ENCODE data around the gene TOP3A.
A peak's percentile ranks its signal among the peaks of the same experiment; 100 is the strongest.

TOP3A gene

GRCh38 chr17:18231164-18231563 is 83.6 kb downstream of the TOP3A start:
- peak; percentile 89 for DNase-seq (ENCODE audit: low spot score)

GRCh38 chr17:18230288-18231141 is 84.3 kb downstream of the TOP3A start:
- DNase-seq (ENCODE audit: low spot score) = no peak

GRCh38 chr17:18229771-18230170 is 85.0 kb downstream of the TOP3A start:
- DNase-seq (ENCODE audit: low spot score) = no peak

- DNase-seq (ENCODE audit: low spot score) = no peak
These were observed 85.5 kb downstream of the TOP3A start for GRCh38 chr17:18229254-18229653.

GRCh38 chr17:18228176-18228682 is 86.6 kb downstream of the TOP3A start:
- DNase-seq (ENCODE audit: low spot score) = no peak

GRCh38 chr17:18227635-18228034 is 87.2 kb downstream of the TOP3A start:
- no peak for DNase-seq (ENCODE audit: low spot score)

- DNase-seq (ENCODE audit: low spot score) = no peak
These were observed 88.4 kb downstream of the TOP3A start for GRCh38 chr17:18226284-18226945.

- DNase-seq (ENCODE audit: low spot score) = no peak
These were observed 89.0 kb downstream of the TOP3A start for GRCh38 chr17:18225642-18226283.

GRCh38 chr17:18225121-18225641 is 89.6 kb downstream of the TOP3A start, which contains the start of gene LLGL1:
Gene LLGL1 (plus strand): TSS chr17:18225635. CDS start chr17:18225683, 48 bp downstream.
- DNase-seq (ENCODE audit: low spot score) = peak; percentile 100

- DNase-seq (ENCODE audit: low spot score) = peak; percentile 96
These were observed 90.2 kb downstream of the TOP3A start for GRCh38 chr17:18224387-18225120.

GRCh38 chr17:18224053-18224386 is 90.8 kb downstream of the TOP3A start:
- no peak for DNase-seq (ENCODE audit: low spot score)
